Right lobe of liver (tissue), 4 donors: ENCODE measurements around the gene APCDD1L.

Source experiments
- POLR2A ChIP-seq: fragments of 450-650 bp; IDR thresholded peaks from one replicate; pipeline ENCODE4 v1.6.1; 2017; ENCODE audit warnings: antibody characterized with exemption, mild to moderate bottlenecking
- TF ChIP-seq, protein P1 (sequence below), 4 donors: fragments of 200-600 bp in 3 of 4; fragments of 450-650 bp in 1 of 4; IDR thresholded peaks; one replicate each; pipeline versions ENCODE4 v1.5.1 to v1.8.0; 2016 to 2022; ENCODE audit warnings: antibody characterized with exemption in 4 of 4, mild to moderate bottlenecking in 2 of 4
- donor health status: DM: no; HTN: no; CAD: no.
- donor health status: DM: no; HTN: no; CAD: no.
- donor health status: DM: no; HTN: yes; CAD: no.

DNA sequence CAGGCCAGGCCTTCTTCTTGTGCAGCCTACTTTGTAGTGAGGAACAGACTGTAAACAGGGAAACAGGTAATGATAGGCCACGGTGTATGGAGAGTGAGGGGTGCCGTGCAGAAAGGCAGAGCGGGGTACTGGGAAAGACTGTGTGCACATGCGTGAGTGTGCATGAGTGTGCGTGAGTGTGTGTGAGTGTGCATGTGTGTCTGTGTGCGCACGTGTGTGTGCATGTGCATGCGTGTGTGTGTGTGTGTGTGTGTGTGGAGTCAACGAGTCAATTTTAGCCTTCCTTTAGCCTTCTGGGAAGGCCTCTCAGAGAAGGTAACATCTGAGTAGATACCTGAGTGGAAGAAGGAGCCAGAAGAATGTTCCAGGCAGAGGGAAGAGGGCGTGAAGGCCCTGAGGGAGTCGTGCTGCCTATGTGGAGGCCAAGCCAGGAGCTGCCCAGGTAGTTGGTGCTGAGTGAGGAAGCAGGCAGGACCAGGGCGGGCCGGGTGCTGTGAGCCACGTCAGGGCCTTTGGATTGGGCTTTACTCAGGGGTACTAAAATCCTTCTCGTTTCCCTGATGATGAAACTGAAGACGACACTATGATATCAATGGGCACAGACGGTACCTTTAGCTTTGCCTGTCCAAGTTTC lies 6.3 kb downstream of the APCDD1L start:
- TF ChIP-seq, protein P1, sequence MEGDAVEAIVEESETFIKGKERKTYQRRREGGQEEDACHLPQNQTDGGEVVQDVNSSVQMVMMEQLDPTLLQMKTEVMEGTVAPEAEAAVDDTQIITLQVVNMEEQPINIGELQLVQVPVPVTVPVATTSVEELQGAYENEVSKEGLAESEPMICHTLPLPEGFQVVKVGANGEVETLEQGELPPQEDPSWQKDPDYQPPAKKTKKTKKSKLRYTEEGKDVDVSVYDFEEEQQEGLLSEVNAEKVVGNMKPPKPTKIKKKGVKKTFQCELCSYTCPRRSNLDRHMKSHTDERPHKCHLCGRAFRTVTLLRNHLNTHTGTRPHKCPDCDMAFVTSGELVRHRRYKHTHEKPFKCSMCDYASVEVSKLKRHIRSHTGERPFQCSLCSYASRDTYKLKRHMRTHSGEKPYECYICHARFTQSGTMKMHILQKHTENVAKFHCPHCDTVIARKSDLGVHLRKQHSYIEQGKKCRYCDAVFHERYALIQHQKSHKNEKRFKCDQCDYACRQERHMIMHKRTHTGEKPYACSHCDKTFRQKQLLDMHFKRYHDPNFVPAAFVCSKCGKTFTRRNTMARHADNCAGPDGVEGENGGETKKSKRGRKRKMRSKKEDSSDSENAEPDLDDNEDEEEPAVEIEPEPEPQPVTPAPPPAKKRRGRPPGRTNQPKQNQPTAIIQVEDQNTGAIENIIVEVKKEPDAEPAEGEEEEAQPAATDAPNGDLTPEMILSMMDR (IDR thresholded peaks at IDR 0.05) = no peak
- no peak for TF ChIP-seq POLR2A
